Suprapubic skin (tissue), 4 donors: ENCODE results near the gene HIRA.

ENCODE experiments used
- EP300 ChIP-seq: sonication (generic); formaldehyde crosslinking; IDR thresholded peaks from one replicate; pipeline ENCODE4 v1.6.1; 2017; ENCODE audit warnings: antibody characterized with exemption
- POLR2A ChIP-seq, 2 donors: fragments of 450-650 bp; IDR thresholded peaks; one replicate each; pipeline ENCODE4 v1.6.1; 2017; ENCODE audit warnings: antibody characterized with exemption in 2 of 2, mild to moderate bottlenecking in 2 of 2, moderate library complexity in 2 of 2
- POLR2AphosphoS5 ChIP-seq, 3 donors: sonication (generic); formaldehyde crosslinking; IDR thresholded peaks; one replicate each; pipeline ENCODE4 v1.6.1; 2017; ENCODE audit warnings: antibody characterized with exemption in 3 of 3
- TF ChIP-seq, protein P1 (sequence below), 2 donors: fragments of 200-600 bp in 1 of 2; fragments of 450-650 bp in 1 of 2; sonication (generic) in 1 of 2; IDR thresholded peaks; one replicate each; pipeline ENCODE4 v1.5.1; 2016 to 2019; ENCODE audit warnings: antibody characterized with exemption in 2 of 2, mild to moderate bottlenecking in 1 of 2, moderate library complexity in 1 of 2

DNA sequence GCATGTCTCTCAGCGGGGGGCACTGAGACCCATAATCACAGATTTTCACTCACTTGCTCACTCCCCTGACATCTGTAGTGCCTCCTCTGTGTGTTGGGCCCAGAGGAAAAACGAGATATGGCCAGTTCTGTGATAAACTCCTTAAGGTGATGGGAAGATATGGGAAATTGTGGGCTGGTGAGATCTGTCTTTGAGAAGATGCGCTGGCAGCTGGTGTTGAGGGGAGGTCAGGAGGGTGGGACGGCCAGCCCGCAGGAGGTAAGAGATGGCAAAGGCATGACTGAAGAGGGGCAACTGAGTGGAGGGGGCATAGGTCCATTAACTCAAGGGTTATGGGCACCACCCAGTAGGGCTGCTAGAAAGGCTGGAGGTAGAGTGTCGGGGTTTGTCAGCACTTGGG lies 79.9 kb downstream of the HIRA start:
- TF ChIP-seq, protein P1, sequence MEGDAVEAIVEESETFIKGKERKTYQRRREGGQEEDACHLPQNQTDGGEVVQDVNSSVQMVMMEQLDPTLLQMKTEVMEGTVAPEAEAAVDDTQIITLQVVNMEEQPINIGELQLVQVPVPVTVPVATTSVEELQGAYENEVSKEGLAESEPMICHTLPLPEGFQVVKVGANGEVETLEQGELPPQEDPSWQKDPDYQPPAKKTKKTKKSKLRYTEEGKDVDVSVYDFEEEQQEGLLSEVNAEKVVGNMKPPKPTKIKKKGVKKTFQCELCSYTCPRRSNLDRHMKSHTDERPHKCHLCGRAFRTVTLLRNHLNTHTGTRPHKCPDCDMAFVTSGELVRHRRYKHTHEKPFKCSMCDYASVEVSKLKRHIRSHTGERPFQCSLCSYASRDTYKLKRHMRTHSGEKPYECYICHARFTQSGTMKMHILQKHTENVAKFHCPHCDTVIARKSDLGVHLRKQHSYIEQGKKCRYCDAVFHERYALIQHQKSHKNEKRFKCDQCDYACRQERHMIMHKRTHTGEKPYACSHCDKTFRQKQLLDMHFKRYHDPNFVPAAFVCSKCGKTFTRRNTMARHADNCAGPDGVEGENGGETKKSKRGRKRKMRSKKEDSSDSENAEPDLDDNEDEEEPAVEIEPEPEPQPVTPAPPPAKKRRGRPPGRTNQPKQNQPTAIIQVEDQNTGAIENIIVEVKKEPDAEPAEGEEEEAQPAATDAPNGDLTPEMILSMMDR (IDR thresholded peaks at IDR 0.05): no peak
- TF ChIP-seq EP300 (no peak), POLR2A (IDR thresholded peaks at IDR 0.05) (no peak), POLR2AphosphoS5 (IDR thresholded peaks at IDR 0.05) (no peak)
